Activated CD4-positive, alpha-beta T cell treated with anti-CD3 and anti-CD28 coated beads for 4 hours (primary cell): ENCODE results near the gene SLC25A53.
"Not testable (repeated sequence)": the region's sequence is repeated elsewhere in the genome, so short reads cannot be mapped to it uniquely, and the experiment has no call there.

ENCODE experiments used
- DNase-seq, 2 donors: peaks; one replicate each; pipeline ENCODE4 v3.0.0-alpha.2; 2020

Gene SLC25A53

GRCh38 chrX:104054956-104055355 lies 101.9 kb downstream of the SLC25A53 start:
- DNase-seq, result not testable (repeated sequence)
